ENCODE data around the gene MYPOP.

- no peak for TF ChIP-seq CTCF (IDR thresholded peaks at IDR 0.05)
- TF ChIP-seq POLR2A (IDR thresholded peaks at IDR 0.05): no peak
Observed at GRCh38 chr19:45947926-45948325, 45.5 kb upstream of the MYPOP start.

All from prostate gland (tissue), 2 donors.